GM21526 (cell line): ENCODE data around the gene XPO4.

ENCODE experiments used
- ATAC-seq: cut with Tn5 transposase; IDR thresholded peaks from one replicate; pipeline ENCODE4 v1.9.1; 2021; ENCODE audit warnings: moderate library complexity; ENCODE audit not compliant: unreplicated experiment, low FRiP score

The XPO4 gene

DNA sequence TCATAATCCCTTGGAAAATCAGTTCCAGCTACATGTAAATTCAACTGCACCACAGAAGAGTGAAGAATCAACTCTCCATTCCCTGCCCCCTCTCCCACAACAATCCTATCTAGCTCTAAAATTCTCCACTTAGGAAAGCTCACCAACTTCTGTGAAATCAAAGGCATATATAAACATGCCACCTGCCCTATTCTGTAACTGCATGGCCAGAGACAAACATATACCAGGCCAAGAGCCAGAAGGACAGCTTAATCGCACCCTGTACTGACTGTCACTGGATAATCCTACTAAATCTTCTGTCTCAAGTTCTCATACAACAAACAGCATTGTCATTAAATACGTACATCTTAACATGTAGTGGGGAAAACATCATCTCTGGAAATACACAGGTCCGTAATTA lies 70.6 kb downstream of the XPO4 start:
- ATAC-seq: no peak

DNA sequence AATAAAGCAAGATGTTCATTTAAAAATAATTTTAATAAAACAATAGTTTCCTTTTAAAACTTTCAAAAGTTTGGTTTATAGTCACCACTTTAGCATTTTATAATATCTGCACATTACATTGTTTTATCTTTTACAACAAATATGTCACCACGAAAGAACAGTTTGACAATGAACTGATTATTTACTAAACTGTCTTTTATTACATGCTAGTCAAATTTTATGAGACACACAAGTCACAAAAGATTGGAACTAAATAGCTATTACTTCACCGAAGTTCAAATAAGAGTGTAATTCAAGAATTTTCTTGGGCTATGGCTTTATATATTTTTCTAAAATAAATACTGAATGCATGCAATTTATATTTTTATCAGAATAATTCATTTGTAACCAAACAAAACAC lies 71.3 kb downstream of the XPO4 start:
- no peak for ATAC-seq

DNA sequence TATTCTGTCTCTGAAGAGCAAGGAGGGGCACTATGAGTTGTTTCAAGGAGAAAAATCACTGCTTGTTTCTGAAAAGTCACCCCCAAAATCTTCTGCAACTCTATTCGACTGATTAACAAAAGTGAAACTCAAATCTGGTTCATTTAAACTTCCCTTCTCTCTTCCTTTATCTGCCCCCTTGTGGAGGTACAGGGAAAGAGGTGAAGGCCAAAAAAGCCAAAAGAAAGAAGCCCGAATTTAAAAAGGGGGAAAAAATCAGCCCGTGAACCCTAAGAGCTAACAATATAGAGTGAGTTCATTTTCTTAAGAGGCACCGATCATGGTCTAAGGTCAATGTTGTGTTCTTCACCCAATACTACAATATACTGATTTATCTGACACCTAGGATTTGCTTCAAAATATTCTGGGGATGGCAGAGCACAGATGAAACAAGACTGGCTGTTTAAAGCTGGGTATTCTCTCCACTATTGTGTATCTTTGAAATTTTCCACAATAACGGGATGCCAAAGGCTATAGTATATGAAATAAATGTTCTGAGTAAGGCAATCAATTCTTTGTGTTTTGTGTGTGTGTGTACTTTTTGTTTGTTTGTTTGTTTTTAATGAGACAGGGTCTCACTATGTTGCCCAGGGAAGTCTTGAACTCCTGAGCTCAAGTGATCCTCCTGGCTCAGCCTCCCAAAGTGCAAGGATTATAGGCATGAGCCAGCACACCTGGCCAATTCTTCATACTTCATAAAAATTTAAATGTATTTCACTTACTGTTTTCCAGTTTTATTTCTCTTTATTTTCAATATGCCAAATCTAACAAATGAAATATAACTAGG lies 73.8 kb downstream of the XPO4 start:
- peak; percentile 59 for ATAC-seq

DNA sequence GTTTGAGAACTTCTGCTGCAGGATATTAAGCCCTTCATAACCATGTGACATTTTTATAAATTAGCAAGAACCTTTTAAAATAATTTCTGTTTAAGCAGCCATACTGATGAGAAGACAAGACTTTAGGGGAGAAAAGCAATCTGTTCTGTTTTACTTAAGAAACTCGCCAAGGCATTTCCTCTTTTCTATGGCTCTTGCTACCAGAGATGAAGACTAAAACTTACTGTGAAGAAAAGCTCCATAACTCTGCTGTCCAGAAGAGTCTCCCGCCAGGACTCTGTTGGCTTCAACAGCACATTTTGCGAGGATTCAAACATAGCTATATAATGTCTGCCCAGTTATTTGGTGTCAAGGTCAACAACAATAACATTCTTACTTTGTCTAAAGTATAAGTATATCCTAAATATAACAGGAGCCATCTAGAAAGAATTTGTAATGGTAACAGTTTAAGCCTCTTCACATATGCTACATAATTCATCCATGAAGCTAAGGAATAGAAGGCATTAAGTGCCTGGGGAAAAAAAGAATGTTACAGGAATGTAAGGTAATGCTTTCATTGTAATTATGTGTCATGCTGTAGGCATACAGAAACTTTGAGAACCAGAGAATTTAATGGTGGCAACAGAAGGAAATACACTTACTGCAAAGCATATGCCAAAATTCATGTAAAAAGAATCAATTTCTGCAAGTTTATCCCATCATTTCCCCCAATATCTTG lies 75.5 kb downstream of the XPO4 start:
- no peak for ATAC-seq

DNA sequence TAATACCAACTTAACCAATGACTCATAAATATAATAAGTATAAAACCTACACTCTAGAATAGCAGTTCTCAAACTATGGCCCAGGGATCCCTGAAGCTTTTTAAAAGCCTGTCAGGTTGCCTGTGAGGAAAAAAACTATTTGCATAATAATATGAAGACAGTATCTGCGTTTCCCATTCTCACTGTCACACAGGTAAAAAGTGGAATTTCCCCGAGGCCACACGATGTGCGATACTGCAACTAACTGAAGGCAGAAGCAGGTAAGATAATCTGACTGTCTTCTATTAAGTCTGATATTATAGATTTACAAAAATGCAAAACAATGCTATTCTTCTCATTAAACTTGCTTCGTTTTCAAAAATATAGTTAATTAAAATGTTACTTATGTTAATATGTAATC lies 76.2 kb downstream of the XPO4 start:
- no peak for ATAC-seq

DNA sequence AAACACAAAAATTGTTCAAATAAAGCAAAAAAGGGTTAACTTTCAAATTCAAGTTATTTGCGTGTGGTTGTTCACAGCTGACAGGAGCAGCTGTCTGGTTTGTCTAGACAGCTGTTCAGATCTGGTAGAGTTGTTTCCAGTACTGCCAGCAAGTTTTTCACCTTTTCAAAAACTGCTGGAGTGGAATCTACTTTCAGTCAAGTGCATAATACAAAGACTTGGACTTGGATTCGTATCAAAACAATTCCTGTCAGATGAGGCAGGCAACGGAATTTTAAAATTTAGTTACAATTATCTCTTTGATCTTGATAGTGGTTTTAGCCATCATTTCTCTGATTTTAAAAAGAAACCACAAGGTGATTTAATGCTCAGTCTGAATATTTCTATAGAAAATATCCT lies 77.1 kb downstream of the XPO4 start:
- ATAC-seq: no peak

DNA sequence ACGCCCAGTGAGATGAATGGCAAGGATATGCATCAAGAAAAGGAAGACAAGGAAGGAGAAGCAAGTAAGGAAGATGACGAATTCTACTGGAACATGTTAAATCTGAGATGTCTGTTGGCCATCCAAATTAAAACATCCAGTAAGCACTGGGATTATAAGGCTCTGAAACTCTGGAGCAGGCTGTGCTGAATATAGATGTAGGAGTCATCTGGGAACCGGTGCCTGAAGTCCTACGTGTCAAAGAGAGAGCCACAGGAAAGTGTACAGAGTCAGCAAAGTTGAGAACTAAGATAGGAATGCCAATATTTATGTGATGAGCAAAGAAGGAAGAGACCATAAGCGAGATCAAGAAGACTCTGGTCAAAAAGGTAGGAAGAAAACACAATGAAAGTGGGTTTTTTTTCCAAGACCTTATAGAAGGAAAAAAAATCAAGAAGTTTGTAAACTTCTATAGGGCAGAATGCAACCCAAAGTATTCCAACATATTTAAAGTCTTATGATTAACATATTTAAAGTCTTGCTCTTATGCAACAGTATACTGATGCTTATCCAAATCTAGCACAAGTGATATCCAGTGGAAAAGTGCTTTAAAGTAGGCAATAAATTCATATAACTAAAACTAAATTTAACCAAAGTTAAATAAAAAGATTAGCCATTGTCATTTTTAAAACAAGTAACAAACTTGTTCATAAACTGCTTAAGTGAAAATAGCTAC lies 77.6 kb downstream of the XPO4 start:
- no peak for ATAC-seq

DNA sequence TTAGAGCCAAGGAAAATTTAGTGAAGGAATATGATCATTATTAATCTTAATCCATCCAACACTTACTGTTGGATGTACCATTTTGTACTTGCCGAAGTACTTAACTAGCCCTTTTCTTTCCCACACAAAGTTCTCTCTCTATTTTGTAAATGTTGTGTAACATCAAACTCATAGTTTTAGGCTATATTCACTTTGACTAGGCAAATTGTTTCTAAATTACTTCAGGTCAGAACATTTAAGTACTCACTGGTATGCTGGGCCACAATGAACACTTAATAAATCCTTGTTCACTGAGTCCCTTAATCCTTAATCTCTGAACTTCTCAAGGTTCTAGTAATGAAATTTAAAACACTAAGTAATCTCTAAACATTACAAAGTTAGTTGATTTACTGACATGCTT lies 79.5 kb downstream of the XPO4 start:
- no peak for ATAC-seq

DNA sequence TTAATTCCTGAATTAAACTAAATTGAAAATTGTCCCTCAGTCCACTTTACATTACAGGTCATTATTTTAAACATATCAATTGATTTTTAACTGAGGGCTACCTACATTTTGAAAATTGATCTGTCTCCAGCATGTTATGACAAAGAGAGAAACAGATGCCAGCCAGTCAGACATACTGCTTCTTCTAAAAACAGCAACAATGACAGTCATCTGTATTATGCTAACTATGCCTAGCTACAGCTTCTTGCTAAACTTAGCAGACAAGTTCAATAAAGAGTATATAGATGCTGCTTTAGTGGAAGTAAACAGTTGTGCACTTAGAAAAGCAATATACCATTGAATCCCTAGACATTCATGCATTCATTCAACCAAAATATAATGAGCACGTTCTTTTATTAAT lies 80.1 kb downstream of the XPO4 start:
- ATAC-seq: no peak

DNA sequence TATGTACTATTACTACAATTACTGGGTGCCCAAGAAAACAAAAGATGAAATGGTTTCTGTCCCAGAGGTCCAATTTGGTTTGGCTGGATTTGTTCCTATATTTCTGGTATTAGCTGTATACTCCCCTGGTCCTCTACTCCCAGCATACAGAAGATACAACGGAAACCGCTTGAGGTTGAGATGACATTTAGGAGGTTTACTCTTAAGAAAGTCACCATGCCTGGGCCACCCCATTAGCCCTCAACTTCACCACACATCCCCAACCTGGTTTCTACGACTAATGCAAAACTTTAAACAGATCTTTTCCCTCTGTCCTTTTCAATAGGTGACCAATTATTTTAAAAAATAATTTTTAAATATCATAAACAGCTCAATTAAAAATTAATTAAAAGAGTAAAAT lies 82.8 kb downstream of the XPO4 start:
- no peak for ATAC-seq

DNA sequence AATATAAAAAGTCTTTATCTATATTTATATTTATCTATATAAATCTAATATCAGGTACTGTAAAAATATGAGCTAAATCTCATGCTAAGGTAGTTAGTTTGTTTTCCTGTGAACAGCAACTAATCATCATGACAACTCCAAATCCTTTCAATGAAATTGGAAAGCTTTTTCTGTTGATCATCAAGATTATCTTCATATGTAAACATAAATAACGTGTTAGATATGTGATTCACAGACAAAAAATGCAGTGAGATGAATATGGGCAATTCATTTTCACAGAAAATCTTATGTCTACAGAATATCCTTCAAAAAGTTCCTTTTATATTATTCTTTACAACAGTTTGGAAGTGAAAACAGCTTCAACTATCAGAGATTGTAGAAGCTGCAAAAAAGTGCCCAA lies 87.1 kb downstream of the XPO4 start:
- ATAC-seq: no peak

DNA sequence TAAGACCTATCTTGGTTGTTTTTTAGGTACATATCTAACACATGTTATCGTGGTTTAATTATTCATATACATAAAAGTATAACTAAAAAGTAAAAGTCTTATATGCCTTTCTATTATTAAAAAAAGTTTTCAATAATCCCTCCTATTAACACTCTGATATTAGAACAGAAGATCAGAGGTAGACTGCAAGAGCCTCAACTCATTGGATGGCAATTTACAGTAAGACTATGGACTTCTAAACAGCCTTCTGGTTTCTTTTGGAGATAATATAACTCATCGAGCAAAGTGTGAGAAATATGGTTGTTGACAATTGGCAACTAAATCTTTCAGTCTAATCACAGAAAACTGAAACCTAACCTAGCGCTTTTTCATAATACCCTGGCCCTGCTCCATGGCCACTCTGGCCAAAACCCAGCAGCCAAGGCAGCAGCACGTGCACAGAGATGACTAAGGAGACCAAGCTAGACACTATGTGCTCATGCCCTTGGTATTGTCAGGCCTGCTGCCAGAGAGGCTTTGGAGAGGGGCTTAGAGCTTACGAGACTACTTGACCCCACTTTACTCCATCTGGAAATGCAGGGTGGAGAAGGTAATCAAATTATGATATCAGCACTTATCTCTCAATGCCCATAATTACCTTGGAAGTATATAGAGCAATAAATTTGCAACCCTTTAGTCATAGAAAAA lies 88.2 kb downstream of the XPO4 start:
- ATAC-seq: no peak

DNA sequence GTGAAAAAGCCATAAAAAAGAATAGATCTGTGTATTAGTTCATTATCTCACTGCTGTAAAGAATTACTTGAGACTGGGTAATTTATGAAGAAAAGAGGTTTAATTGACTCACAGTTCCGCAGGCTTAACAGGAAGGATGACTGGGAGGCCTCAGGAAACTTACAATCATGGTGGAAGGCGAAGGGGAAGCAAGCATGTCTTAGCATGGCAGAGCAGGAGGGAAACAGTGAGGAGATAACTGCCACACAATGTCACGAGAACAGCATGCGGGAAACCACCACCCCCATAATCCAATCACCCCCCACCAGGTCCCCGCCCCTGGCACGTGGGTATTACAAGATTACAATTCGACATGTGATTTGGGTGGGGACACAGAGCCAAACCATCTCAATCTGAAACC lies 89.7 kb downstream of the XPO4 start:
- no peak for ATAC-seq

DNA sequence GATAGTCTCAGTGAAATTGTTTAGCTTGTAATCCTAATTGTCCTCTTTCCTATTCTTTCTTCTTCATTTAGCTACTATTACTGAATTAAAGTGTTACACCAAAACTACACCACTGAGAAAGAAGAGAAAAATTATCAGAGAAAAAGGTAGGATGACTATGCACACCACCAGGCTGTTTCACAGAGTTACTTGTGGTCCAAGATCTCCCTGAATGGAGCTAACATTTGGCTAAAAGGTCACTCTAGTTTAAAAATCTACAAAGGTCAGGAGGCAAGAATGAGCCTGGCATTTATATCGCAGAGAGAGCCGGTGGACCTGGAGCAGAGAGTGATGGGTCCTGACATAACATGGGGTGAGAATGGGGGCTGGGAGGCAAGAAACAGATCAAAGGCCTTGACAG lies 91.7 kb downstream of the XPO4 start:
- ATAC-seq: no peak

DNA sequence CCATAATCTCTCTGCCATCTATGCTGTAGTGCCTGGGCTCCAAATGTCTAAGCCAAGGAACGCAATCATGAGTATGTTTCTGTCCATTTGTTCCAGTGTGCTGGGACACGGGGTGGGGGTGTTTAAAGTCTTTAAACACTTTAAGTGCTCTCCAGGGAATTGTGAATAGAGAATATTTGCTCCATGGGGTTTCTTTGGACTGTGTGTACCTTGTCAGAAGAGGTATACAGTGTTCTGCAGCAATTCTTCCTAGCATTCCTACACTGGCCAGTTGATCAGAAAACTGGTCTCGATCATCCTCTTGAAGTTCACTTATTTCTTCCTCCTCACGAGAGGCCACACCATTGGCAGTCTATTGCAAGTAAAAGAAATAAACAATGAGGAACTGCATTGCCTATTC lies 93.7 kb downstream of the XPO4 start:
- ATAC-seq: no peak

DNA sequence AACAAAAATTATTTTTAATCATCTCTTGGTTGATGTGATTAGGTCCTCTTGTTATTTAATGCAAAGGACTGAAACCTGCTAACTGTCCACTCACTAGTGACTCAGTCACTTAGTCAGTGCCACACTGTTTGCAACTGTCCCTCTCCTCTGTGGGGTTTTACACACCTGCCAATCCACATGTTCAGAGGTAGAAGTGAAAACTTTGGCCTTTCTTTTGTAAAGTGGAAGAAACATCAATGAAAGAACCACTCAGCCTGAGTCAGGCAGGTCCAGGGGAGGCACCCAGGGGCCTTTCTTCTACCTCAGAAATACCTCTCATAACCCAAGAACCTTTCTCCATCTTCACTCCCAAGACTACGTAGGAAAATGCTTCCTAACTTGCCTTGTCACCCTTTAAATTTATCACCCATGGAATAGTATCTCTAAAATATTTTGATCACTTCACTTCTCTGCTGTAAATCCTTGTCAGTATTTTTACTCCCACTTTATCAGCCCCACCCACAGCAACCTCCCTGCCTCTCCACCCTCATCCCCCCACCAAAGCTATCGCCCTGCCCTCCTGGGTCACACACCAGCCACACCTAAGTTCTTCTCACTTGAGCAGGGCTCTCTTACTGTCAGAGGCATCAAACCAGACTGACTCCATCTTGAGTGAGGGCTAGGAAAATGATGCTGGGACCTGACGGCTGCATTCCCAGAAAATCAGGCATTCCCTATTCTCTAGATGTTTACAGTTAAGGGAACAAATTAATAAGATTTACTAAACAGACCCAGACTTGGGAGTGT lies 99.2 kb downstream of the XPO4 start:
- no peak for ATAC-seq

DNA sequence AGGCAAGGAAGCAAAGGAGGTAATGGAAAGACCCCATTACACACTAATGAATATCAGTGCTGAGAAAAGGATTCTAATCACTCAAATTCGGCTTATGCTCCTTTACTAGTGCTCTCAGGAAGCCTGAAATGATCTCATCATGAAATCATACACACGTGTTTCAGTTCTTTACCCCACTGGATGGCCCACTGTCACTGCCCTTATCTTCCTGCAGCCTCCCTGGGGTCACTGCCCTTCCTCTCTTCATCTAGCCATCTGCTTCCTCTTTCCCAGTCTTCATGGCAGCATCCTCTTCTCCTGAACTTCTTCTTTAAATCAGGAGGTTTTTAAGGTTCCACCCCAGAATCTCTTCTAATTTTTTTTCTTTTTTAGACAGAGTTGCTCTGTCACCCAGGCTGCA lies 100.8 kb downstream of the XPO4 start:
- no peak for ATAC-seq

DNA sequence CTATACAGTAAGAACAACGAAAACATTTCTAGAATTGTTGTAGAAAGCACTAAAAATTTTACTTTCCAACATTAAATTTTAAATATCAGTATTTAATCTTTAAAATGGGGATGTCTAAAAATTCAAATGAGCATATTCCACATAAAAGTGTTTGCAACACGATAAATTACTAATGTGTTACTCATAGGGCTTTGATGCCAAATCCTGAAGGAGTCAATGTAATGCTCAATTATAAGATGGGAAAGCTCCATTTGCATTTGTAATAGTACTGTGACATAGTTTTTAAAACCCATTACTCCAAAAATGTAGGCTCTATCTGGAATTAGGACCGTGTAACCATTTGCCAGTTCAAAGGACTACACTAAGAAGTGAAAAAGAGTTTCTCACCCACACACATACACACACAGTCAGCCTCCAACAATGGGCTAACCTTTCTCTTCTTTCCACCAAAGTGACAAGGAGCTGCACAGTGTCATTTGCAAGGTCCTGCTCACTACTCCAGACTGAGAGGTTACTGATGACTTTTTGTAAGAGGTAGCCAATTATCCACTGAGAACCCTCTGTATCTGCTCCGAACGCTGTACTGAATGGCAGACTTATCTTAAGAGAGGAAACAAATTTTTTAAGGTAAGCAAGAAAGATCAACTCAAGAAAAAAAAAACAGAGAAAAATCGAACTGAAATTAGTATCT lies 102.7 kb downstream of the XPO4 start:
- no peak for ATAC-seq

DNA sequence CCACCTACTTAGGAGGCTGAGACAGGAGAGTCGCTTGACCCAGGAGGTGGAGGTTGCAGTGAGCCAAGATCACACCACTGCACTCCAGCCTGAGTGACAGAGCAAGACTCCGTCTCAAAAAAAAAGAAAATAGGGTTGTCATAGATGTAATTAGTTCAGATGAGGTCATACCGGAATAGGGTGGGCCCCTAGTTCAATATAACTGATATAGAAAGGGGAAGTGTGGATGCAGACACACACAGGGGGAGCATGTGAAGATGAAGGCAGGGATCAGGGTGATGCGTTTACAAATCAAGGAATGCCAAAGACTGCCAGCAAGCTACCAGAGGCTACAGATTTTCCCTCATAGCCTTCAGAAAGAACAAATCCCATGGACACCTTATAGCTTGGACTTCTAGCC lies 104.5 kb downstream of the XPO4 start:
- ATAC-seq: no peak
